ENCODE data around the gene WWOX. TPM values are rescaled to one million over a fixed set of nuclear protein-coding genes. Genes with fewer than 3 reads are reported as not detected.

The WWOX gene
- total RNA-seq, 2 donors from 2014 or later = 30.0 to 35.4 TPM

DNA sequence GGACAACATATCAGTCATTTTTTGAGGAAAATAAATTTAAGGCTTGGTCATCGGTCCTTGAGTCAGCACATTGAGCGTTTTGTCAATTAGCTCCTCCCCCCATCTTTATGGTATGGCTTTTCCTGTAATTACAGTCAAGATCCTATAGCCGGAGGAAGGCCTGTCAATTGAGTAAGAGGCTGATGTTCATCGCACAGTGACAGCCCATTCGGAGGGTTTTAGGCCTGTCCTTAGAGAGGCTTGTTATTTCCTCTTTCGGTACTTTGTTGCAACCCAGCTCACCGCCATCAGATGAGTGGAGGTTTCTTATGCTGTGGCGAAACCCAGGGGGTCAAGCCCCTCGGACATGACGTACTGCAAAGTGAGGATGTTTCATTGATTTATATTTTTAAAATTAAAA lies 395.2 kb downstream of the WWOX start:
- no peaks in the 10 kb centered on the region for H3K36me3 ChIP-seq (ENCODE audit: control insufficient read depth, insufficient read depth, low read length)
- 95 to 100% methylated on average over 3 to 10 of the region's 10 CpGs for WGBS, 2 experiments (ENCODE audit: insufficient coverage in 1 of 2, insufficient read length in 1 of 2)
- TF ChIP-seq, protein P1, sequence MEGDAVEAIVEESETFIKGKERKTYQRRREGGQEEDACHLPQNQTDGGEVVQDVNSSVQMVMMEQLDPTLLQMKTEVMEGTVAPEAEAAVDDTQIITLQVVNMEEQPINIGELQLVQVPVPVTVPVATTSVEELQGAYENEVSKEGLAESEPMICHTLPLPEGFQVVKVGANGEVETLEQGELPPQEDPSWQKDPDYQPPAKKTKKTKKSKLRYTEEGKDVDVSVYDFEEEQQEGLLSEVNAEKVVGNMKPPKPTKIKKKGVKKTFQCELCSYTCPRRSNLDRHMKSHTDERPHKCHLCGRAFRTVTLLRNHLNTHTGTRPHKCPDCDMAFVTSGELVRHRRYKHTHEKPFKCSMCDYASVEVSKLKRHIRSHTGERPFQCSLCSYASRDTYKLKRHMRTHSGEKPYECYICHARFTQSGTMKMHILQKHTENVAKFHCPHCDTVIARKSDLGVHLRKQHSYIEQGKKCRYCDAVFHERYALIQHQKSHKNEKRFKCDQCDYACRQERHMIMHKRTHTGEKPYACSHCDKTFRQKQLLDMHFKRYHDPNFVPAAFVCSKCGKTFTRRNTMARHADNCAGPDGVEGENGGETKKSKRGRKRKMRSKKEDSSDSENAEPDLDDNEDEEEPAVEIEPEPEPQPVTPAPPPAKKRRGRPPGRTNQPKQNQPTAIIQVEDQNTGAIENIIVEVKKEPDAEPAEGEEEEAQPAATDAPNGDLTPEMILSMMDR (conservative IDR thresholded peaks at IDR 0.05) = no peak
- H3K9ac ChIP-seq (ENCODE audit: extremely low read depth, low read length, poor library complexity, severe bottlenecking) = no peak overlapping the region
- Mint-ChIP-seq H3K4me1 (peaks cover 11% of the 10 kb centered on the region), H3K27ac (no peak overlapping the region), H3K36me3 (ENCODE audit: low read depth) (no peaks in the 10 kb centered on the region), H3K4me3 (no peak overlapping the region), H3K27me3 (ENCODE audit: insufficient read depth) (no peaks in the 10 kb centered on the region), H3K9me3 (no peaks in the 10 kb centered on the region)
- H3K4me1 ChIP-seq (ENCODE audit: control insufficient read depth, insufficient read depth, low read length) = no peaks in the 10 kb centered on the region
- H3K27me3 ChIP-seq (ENCODE audit: control insufficient read depth, insufficient read depth, low read length, poor library complexity, severe bottlenecking) = no peaks in the 10 kb centered on the region
- no peaks in the 10 kb centered on the region for H3K9me3 ChIP-seq (ENCODE audit: control insufficient read depth, low read length)
- no peak for DNase-seq
- H3K4me3 ChIP-seq (ENCODE audit: low read length) = no peak overlapping the region
- H3K27ac ChIP-seq (ENCODE audit: low read depth, low read length) = no peak overlapping the region

DNA sequence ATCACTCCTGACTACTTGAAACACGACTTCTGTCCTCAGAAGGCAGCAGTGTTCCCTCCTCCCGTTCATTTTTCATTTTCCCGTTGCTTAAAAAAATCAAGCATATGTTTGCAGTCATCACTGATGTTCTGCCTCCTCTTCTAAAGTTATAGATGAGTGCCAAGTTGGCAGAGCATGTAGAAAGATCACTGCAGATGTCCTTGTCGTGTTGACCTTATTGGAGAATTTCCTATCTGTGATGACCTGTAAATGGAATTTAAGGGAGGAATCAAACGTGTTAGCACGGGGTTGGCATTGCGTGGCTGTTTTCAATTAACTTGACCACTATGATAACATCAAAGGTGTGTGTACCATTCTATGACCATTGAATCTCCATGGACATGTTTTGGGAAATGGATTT lies 396.7 kb downstream of the WWOX start:
- no peaks in the 10 kb centered on the region for H3K9me3 ChIP-seq (ENCODE audit: control insufficient read depth, low read length)
- no peaks in the 10 kb centered on the region for H3K36me3 Mint-ChIP-seq (ENCODE audit: low read depth)
- no peaks in the 10 kb centered on the region for H3K9me3 Mint-ChIP-seq
- peaks cover 11% of the 10 kb centered on the region for H3K4me1 Mint-ChIP-seq
- no peak overlapping the region for H3K4me3 ChIP-seq (ENCODE audit: low read length)
- 93 to 97% methylated on average over 4 to 7 of the region's 7 CpGs for WGBS, 2 experiments (ENCODE audit: insufficient coverage in 1 of 2, insufficient read length in 1 of 2)
- TF ChIP-seq, protein P1 (conservative IDR thresholded peaks at IDR 0.05) = no peak
- H3K27ac ChIP-seq (ENCODE audit: low read depth, low read length) = no peak overlapping the region
- H3K27ac Mint-ChIP-seq = no peak overlapping the region
- DNase-seq = no peak
- no peaks in the 10 kb centered on the region for H3K4me1 ChIP-seq (ENCODE audit: control insufficient read depth, insufficient read depth, low read length)
- H3K27me3 ChIP-seq (ENCODE audit: control insufficient read depth, insufficient read depth, low read length, poor library complexity, severe bottlenecking) = no peaks in the 10 kb centered on the region
- no peak overlapping the region for H3K9ac ChIP-seq (ENCODE audit: extremely low read depth, low read length, poor library complexity, severe bottlenecking)
- H3K36me3 ChIP-seq (ENCODE audit: control insufficient read depth, insufficient read depth, low read length) = no peaks in the 10 kb centered on the region
- no peak overlapping the region for H3K4me3 Mint-ChIP-seq
- no peaks in the 10 kb centered on the region for H3K27me3 Mint-ChIP-seq (ENCODE audit: insufficient read depth)

DNA sequence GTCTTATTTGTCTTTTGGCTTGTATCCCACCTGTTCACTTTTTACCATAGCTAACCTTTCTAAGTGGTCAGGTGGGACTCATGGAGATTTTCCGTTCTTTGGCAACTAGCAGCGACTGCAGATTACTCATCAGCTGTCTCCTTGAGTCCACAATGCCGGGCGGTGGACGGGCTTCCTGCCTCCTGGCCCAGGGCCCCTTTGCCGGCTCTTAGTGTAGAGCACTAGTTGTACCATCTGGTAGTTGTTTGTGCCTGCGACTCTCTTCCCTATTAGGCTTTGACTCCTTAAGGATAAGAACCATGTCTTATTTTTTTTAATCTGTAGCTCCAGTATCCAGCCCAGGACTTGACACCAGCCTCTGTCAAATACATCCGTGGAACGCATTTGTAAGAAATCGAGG lies 399.9 kb downstream of the WWOX start:
- Histone ChIP-seq H3K4me1 (ENCODE audit: control insufficient read depth, insufficient read depth, low read length) (peaks cover under 1% of the 10 kb centered on the region), H3K9me3 (ENCODE audit: control insufficient read depth, low read length) (no peaks in the 10 kb centered on the region), H3K27ac (ENCODE audit: low read depth, low read length) (no peak overlapping the region), H3K36me3 (ENCODE audit: control insufficient read depth, insufficient read depth, low read length) (no peaks in the 10 kb centered on the region), H3K27me3 (ENCODE audit: control insufficient read depth, insufficient read depth, low read length, poor library complexity, severe bottlenecking) (no peaks in the 10 kb centered on the region), H3K4me3 (ENCODE audit: low read length) (no peak overlapping the region), H3K9ac (ENCODE audit: extremely low read depth, low read length, poor library complexity, severe bottlenecking) (no peak overlapping the region)
- H3K36me3 Mint-ChIP-seq (ENCODE audit: low read depth) = no peaks in the 10 kb centered on the region
- DNase-seq = no peak
- 94 to 97% methylated on average over 5 to 10 of the region's 10 CpGs for WGBS, 2 experiments (ENCODE audit: insufficient coverage in 1 of 2, insufficient read length in 1 of 2)
- no peaks in the 10 kb centered on the region for H3K9me3 Mint-ChIP-seq
- TF ChIP-seq, protein P1 (conservative IDR thresholded peaks at IDR 0.05) = no peak
- H3K4me1 Mint-ChIP-seq = peaks cover 9% of the 10 kb centered on the region
- H3K27ac Mint-ChIP-seq = no peak overlapping the region
- no peaks in the 10 kb centered on the region for H3K27me3 Mint-ChIP-seq (ENCODE audit: insufficient read depth)
- no peak overlapping the region for H3K4me3 Mint-ChIP-seq

All from endodermal cell (in vitro differentiated cells).